K562 (cell line): ENCODE data around the gene DBP. TPM values are rescaled to one million over a fixed set of nuclear protein-coding genes. Genes with fewer than 3 reads are reported as not detected.

Experiments used
- ATF7 ChIP-seq: fragments of 450-650 bp; IDR thresholded peaks from 2 replicates; pipeline ENCODE4 v1.7.1; 2014; ENCODE audit warnings: mild to moderate bottlenecking, moderate library complexity
- BHLHE40 ChIP-seq: IDR thresholded peaks from 2 replicates; pipeline ENCODE4 v1.6.1; 2011; ENCODE audit warnings: low read length, improper control_type of control experiment
- HDAC1 ChIP-seq, 2 experiments: fragments of 450-650 bp; IDR thresholded peaks; 2 replicates each; pipeline ENCODE4 v1.6.1; 2016 to 2017; ENCODE audit warnings: inconsistent platforms in 1 of 2, mild to moderate bottlenecking in 1 of 2, moderate library complexity in 1 of 2
- HNRNPL ChIP-seq: fragments of 200-400 bp; formaldehyde crosslinking; IDR thresholded peaks from 2 replicates; pipeline ENCODE4 v1.6.1; 2017; ENCODE audit warnings: low read depth, mild to moderate bottlenecking, low read length
- LCOR ChIP-seq: sonication (generic); formaldehyde crosslinking; IDR thresholded peaks from 2 replicates; pipeline ENCODE4 v1.8.0; 2022; ENCODE audit warnings: mild to moderate bottlenecking, missing genetic modification reagents
- NFIC ChIP-seq: fragments of 450-650 bp; IDR thresholded peaks from 2 replicates; pipeline ENCODE4 v1.6.1; 2017; ENCODE audit warnings: mild to moderate bottlenecking, inconsistent platforms
- NR2C2 ChIP-seq, 2 experiments: fragments of 200-800 bp in 1 of 2; sonication (Bioruptor generic) in 1 of 2; sonication (generic) in 1 of 2; formaldehyde crosslinking in 1 of 2; IDR thresholded peaks; 2 replicates each; pipeline versions ENCODE4 v1.6.1 to v1.8.0; 2016 to 2022; ENCODE audit warnings: mild to moderate bottlenecking in 1 of 2, missing compliant biosample characterization in 1 of 2, missing genetic modification characterization in 1 of 2, missing genetic modification reagents in 1 of 2
- POLR2A ChIP-seq: fragments of 450-650 bp; conservative IDR thresholded peaks from 2 replicates; pipeline ENCODE4 v1.6.1; 2016
- RAD51 ChIP-seq: fragments of 450-650 bp; IDR thresholded peaks from 2 replicates; pipeline ENCODE4 v1.7.1; 2016; ENCODE audit warnings: low read depth, mild to moderate bottlenecking, borderline replicate concordance
- SIN3A ChIP-seq, 2 experiments: fragments of 150-350 bp in 1 of 2; IDR thresholded peaks; 2 replicates each; pipeline ENCODE4 v1.6.1; 2011 to 2016; ENCODE audit warnings: borderline replicate concordance in 2 of 2, low read depth in 2 of 2, low read length in 2 of 2, mild to moderate bottlenecking in 2 of 2, moderate library complexity in 2 of 2; ENCODE audit not compliant: control insufficient read depth in 1 of 2
- SIX5 ChIP-seq, 2 experiments: IDR thresholded peaks; 2 replicates each; pipeline ENCODE4 v1.6.1; 2011; ENCODE audit warnings: low read length in 2 of 2, borderline replicate concordance in 1 of 2, low read depth in 1 of 2, mild to moderate bottlenecking in 1 of 2, moderate library complexity in 1 of 2; ENCODE audit not compliant: insufficient read depth in 1 of 2
- polyA plus RNA-seq, 8 experiments: library from polyadenylated mRNA; depleted of rRNA in 4 of 8; stranded (reverse) in 5 of 8; unstranded in 3 of 8; fragments of >200 nt; fragmentation: Nextera tagmentation in 2 of 8; fragmentation: Illumina TruSeq in 1 of 8; extraction: Ambion mirVana in 2 of 8; extraction: Trizol in 1 of 8; gene quantifications; 2 replicates each; pipeline versions ENCODE4 v1.2.1 to v1.2.3, GENCODE V29; 2011 to 2014; ENCODE audit warnings: inconsistent platforms in 1 of 8, missing spikeins in 1 of 8
- total RNA-seq, 7 experiments: library from RNA; depleted of rRNA in 6 of 7; stranded (reverse); fragments of >200 nt in 6 of 7; fragmentation: Illumina TruSeq in 2 of 7; extraction: Trizol in 2 of 7; gene quantifications; 2 replicates each; pipeline versions ENCODE4 v1.2.1 to v1.2.3, GENCODE V29; 2011 to 2021; ENCODE audit warnings: low replicate concordance in 1 of 7
- TF ChIP-seq, protein P1 (sequence below): sonication (generic); formaldehyde crosslinking; IDR thresholded peaks from 2 replicates; pipeline ENCODE4 v1.8.0; 2022; ENCODE audit warnings: missing genetic modification reagents, mild to moderate bottlenecking, moderate library complexity, borderline replicate concordance
- TF ChIP-seq, protein P2 (sequence below), 2 experiments: fragments of 250-450 bp in 1 of 2; fragments of 450-650 bp in 1 of 2; sonication (Bioruptor Pico) in 1 of 2; IDR thresholded peaks; 2 replicates each; pipeline versions ENCODE4 v1.6.1 to v1.8.0; 2016 to 2021; ENCODE audit warnings: mild to moderate bottlenecking in 2 of 2, moderate library complexity in 2 of 2, missing compliant biosample characterization in 1 of 2, missing genetic modification characterization in 1 of 2
- TF ChIP-seq, protein P3 (sequence below): fragments of 450-650 bp; IDR thresholded peaks from 2 replicates; pipeline ENCODE4 v1.6.1; 2016
- TF ChIP-seq, protein P4 (sequence below): fragments of 200-800 bp; sonication (Bioruptor generic); IDR thresholded peaks from 2 replicates; pipeline ENCODE4 v1.6.1; 2017; ENCODE audit warnings: missing genetic modification characterization, missing compliant biosample characterization

DBP gene
- total and polyA plus RNA-seq, 9 of the 15 experiments (the other 6 are each of a cell fraction or from before 2014, with no cell fraction given) = 0.25 to 5.5 (median 1.8) TPM

DNA sequence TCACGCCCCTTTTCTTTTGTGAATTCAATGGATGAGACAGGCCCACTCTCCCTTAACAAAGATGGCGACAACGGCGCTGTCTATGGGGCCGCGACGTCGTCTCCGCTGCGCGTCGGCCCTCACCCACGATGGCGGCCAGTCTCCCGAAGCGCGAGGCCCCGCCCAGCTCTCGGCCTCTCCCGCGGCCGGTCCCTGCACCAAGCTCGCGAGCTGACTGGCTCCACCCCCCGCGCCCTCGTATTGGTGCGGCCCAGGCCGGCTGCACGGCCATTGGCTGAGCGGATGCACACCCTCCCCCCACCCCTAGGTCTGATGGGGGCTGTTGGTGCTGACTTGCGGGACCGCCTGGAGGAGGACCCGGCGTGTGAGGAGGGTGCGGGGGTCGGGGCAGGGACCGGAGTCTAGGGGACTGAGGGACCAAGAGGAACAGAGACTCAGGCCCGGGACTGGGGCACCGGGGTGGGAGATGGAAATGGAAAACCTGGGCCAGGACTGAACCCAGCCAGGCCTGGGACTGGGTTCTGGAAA, 13.0 kb downstream of the DBP start (continued):
- TF ChIP-seq, protein P1, sequence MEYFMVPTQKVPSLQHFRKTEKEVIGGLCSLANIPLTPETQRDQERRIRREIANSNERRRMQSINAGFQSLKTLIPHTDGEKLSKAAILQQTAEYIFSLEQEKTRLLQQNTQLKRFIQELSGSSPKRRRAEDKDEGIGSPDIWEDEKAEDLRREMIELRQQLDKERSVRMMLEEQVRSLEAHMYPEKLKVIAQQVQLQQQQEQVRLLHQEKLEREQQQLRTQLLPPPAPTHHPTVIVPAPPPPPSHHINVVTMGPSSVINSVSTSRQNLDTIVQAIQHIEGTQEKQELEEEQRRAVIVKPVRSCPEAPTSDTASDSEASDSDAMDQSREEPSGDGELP (CRISPR knock-in tag) = peak; percentile 62; the same call in 1 of the 2 replicates
- TF ChIP-seq HNRNPL = no peak
- no peak for TF ChIP-seq SIN3A (IDR thresholded peaks at IDR 0.05; ENCODE audit: borderline replicate concordance in 2 of 2, control insufficient read depth in 1 of 2, low read depth in 2 of 2, low read length in 2 of 2)
- TF ChIP-seq NR2C2 (CRISPR knock-in tag; IDR thresholded peaks at IDR 0.05) = 0 out of 2 replicates have a peak, but pooled peaks have one; percentile 53
- no peak; the same call in 1 of the 2 replicates for TF ChIP-seq NR2C2 (tag; IDR thresholded peaks at IDR 0.05)
- no peak for TF ChIP-seq RAD51
- TF ChIP-seq NFIC = no peak
- peak; percentile 87 for TF ChIP-seq ATF7
- TF ChIP-seq, protein P2, sequence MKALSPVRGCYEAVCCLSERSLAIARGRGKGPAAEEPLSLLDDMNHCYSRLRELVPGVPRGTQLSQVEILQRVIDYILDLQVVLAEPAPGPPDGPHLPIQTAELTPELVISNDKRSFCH (CRISPR knock-in tag; IDR thresholded peaks at IDR 0.05) = no peak
- TF ChIP-seq, protein P2 (tag; IDR thresholded peaks at IDR 0.05) = no peak
- TF ChIP-seq, protein P3, sequence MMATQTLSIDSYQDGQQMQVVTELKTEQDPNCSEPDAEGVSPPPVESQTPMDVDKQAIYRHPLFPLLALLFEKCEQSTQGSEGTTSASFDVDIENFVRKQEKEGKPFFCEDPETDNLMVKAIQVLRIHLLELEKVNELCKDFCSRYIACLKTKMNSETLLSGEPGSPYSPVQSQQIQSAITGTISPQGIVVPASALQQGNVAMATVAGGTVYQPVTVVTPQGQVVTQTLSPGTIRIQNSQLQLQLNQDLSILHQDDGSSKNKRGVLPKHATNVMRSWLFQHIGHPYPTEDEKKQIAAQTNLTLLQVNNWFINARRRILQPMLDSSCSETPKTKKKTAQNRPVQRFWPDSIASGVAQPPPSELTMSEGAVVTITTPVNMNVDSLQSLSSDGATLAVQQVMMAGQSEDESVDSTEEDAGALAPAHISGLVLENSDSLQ = peak; percentile 31; the same call in 1 of the 2 replicates
- TF ChIP-seq, protein P4, sequence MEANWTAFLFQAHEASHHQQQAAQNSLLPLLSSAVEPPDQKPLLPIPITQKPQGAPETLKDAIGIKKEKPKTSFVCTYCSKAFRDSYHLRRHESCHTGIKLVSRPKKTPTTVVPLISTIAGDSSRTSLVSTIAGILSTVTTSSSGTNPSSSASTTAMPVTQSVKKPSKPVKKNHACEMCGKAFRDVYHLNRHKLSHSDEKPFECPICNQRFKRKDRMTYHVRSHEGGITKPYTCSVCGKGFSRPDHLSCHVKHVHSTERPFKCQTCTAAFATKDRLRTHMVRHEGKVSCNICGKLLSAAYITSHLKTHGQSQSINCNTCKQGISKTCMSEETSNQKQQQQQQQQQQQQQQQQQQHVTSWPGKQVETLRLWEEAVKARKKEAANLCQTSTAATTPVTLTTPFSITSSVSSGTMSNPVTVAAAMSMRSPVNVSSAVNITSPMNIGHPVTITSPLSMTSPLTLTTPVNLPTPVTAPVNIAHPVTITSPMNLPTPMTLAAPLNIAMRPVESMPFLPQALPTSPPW (CRISPR knock-in tag) = peak; percentile 88
- peak; percentile 58 to 60; a peak in 2 of 4 replicates for TF ChIP-seq SIX5 (IDR thresholded peaks at IDR 0.05; ENCODE audit: borderline replicate concordance in 1 of 2, insufficient read depth in 1 of 2, low read depth in 1 of 2, low read length in 2 of 2)
- TF ChIP-seq HDAC1 (IDR thresholded peaks at IDR 0.05) = 0 out of 4 replicates have a peak, but pooled peaks of 1 of the 2 experiments have one; percentile 2
- no peak for TF ChIP-seq LCOR (CRISPR knock-in tag)
- 0 out of 2 replicates have a peak, but pooled peaks have one; percentile 53 for TF ChIP-seq POLR2A
- TF ChIP-seq BHLHE40 = 0 out of 2 replicates have a peak, but pooled peaks have one; percentile 35
